GM18870 (cell line): Measurements from ENCODE around the gene TRPM2.

Source experiments
- ATAC-seq: cut with Tn5 transposase; IDR thresholded peaks from one replicate; pipeline ENCODE4 v1.9.1; 2021; ENCODE audit warnings: moderate library complexity; ENCODE audit not compliant: unreplicated experiment

Gene TRPM2

GRCh38 chr21:44439211-44439600, 85.8 kb downstream of the TRPM2 start:
- no peak for ATAC-seq

- ATAC-seq = no peak
Measured at GRCh38 chr21:44440241-44441040, 87.0 kb downstream of the TRPM2 start.

- ATAC-seq = no peak
Measured at GRCh38 chr21:44441041-44441400, 87.6 kb downstream of the TRPM2 start.

- no peak for ATAC-seq
Measured at GRCh38 chr21:44441581-44442265, 88.3 kb downstream of the TRPM2 start.

- ATAC-seq = no peak
Measured at GRCh38 chr21:44442266-44443125, 89.1 kb downstream of the TRPM2 start.

- no peak for ATAC-seq
Measured at GRCh38 chr21:44443291-44443890, 90.0 kb downstream of the TRPM2 start.

GRCh38 chr21:44443891-44444285, 90.5 kb downstream of the TRPM2 start:
- no peak for ATAC-seq

GRCh38 chr21:44444286-44444931, 91.0 kb downstream of the TRPM2 start:
- no peak for ATAC-seq

- ATAC-seq = no peak
Measured at GRCh38 chr21:44445145-44445812, 91.9 kb downstream of the TRPM2 start.

- ATAC-seq = no peak
Measured at GRCh38 chr21:44448651-44449131, 95.3 kb downstream of the TRPM2 start.

- no peak for ATAC-seq
Measured at GRCh38 chr21:44449473-44450363, 96.3 kb downstream of the TRPM2 start.

- ATAC-seq = no peak
Measured at GRCh38 chr21:44450402-44450801, 97.0 kb downstream of the TRPM2 start.

GRCh38 chr21:44450999-44451398, 97.6 kb downstream of the TRPM2 start:
- no peak for ATAC-seq

GRCh38 chr21:44453120-44453519, 99.7 kb downstream of the TRPM2 start:
- ATAC-seq = no peak

GRCh38 chr21:44454058-44454457, 100.6 kb downstream of the TRPM2 start:
- no peak for ATAC-seq

GRCh38 chr21:44454747-44455523, 101.5 kb downstream of the TRPM2 start, which contains the start of gene LRRC3:
TSS of gene LRRC3 (plus strand) at chr21:44455510. CDS start at chr21:44456645, 1,135 bp downstream.
- ATAC-seq = no peak

- ATAC-seq = no peak
Measured at GRCh38 chr21:44455524-44456213, 102.2 kb downstream of the TRPM2 start.
